EL (cell line): ENCODE measurements around the gene SLC2A4RG.
"Not testable (repeated sequence)": the region's sequence is repeated elsewhere in the genome, so short reads cannot be mapped to it uniquely, and the experiment has no call there.

Experiments used
- DNase-seq: peaks from one replicate; pipeline ENCODE4 v3.0.0-alpha.2; 2016

Gene SLC2A4RG

DNA sequence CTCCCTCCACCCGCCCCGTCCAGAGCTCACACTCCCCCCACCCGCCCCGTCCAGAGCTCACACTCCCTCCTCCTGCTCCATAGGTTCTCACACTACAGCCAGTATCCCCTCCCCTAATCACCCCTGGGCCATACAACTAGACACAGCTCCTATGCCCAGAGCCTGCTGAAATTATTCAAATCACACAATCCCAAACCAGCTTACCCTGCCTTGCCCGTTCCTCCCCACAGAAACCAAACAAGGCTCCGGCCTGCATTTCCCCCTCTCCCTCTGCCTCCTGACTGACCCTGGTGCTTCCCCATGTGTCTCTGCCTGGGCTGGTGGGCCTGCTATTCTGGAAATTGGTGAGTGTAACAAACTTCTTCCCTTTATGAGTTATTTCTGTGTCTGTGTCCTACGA, 18.6 kb downstream of the SLC2A4RG start:
- no peak for DNase-seq

DNA sequence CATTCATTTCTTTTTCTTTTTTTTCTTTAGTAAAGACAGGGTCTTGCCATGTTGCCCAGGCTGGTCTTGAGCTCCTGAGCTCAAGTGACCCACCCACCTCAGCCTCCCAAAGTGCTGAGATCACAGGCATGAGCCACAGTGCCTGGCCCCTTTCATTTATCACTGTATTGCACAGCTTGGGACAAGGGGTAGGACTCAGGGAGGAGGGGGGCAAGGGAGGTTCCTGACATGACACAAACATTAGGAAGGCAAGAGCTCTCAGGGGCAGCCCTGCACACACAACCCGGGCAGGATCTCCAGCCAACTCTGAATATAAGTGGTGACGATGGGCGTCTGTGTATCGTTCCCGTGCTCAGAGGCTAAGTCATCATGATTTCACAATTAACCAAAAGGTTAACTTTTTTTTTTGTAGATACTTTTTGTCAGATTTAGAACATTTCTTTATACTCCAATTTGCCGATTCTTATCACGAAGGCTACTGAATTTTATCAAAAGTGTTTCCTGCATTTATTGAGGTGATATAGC, 19.9 kb downstream of the SLC2A4RG start:
- no peak for DNase-seq

DNA sequence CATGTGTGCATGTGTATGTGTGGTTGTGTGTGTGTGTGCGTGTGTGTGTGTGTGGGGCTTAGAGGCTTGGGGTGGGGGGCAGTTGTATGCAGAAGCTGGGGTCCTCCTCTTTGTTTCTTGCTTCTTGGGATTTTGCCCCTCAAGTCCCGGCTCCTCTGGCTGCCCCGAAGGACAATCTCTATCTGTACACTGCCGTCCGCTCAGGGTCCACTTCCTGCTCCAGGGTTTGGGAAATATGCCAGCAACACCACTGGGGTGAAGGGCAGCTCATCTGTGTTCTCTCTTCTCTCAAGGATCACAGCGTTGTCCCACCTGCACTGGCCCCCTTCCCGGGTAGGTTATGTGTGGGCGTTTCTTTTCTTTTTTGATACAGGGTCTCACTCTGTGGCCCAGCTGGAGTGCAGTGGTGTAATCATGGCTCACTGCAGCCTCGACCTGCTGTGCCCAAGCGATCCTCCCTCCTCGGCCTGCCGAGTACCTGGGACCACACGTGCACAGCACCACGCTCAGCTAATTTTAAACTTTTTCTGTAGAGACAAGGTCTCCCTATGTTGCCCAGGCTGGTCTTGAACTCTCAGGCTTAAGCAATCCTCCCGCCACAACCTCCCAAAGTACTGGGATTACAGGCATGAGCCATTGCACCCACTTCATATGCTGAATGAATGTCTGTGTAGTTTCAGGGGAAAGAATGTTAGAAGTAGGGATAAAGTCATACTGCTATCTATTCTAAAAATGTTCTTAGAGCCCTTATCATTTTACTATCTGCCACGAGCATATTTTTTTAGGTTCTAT, 25.7 kb downstream of the SLC2A4RG start:
- no peak for DNase-seq

DNA sequence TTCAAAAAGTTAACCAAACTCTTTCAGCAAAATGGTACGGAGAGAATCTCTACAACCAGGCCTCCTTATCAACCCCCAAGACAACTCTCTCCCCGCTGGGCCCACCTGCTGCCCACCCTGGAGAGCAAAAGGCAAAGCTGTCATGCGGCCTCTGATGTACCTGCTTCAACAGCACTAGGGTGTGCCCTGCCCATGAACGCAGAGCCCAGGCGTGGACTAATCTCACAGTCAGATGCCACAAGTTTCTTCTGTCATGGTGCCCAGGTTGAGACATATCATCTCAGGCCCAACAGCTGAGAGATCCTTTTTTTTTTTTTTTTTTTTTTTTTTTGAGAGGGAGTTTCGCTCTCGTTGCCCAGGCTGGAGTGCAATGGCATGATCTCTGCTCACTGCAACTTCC, 26.3 kb downstream of the SLC2A4RG start:
- no peak for DNase-seq

DNA sequence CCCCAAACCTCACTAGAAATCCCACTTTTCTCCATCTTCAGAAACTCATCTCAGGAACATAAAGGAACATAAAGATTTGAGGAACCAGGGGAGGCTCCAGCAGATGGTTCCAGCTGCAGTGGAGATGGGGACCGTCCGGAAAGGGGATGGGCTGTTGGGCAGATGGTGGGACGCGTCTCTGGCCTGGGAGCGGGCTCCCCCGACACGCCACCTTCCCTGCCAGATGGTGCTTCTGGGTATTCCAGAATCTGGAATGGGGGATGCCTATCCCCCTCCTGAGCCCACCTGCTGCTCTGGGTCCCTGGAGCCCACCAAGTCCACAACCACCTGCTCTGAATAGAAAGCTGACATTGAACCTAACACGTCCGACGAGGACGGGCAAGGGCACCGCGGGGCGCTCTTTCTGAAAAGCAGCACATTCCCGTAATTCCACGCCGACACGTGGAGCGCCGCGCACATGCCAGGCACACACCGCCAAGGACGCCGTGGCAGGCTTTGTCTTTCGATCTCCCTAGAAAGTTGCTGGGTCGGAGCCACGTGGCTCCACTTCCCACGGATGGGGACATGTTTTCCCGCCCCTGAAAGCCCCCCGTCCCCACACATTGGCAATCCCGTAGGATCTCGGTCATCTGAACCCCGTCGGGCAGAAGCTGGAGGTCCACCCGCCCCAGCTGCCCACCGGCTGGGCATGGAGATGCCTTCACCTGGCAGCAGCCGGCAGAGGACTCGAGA, 27.3 kb downstream of the SLC2A4RG start:
- no peak for DNase-seq

DNA sequence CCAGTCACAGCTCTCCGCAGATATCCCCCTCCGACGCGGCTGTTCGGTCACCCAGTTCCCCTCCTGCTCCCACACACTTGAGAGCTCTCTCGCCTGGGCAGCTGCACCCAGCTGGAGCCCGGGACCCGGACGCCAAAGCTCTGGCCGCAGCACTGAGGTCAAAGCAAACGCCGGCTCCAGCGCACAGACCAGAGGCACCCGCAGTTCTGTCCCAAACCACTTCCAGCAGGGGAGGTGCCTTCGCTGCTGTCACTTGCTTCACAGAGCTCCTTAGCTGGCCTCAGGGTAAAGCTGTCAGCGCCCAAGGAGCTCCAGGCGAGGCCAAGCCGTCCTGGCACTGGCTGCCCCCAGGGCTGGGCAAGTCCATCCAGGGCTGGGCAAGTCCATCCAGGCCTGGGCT, 27.9 kb downstream of the SLC2A4RG start:
- no peak for DNase-seq

DNA sequence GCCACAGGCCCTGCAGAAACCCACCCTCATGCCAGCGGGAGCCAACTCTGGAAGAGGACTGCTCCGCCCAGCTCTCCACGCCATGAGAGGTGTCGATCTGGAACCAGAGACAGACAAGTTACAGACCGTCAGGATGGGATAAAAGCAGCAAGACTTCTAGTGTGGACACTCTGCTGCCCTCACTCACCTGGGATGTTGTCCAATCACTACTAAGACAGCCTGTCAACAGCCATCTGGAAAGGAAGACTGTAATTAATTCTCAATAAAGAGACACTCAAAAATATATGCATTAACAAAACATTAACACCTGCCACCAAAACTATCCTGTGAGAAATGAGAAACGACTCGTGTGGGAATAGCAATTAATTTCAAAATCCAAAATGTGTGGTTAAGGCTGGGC, 28.3 kb downstream of the SLC2A4RG start:
- no peak for DNase-seq

DNA sequence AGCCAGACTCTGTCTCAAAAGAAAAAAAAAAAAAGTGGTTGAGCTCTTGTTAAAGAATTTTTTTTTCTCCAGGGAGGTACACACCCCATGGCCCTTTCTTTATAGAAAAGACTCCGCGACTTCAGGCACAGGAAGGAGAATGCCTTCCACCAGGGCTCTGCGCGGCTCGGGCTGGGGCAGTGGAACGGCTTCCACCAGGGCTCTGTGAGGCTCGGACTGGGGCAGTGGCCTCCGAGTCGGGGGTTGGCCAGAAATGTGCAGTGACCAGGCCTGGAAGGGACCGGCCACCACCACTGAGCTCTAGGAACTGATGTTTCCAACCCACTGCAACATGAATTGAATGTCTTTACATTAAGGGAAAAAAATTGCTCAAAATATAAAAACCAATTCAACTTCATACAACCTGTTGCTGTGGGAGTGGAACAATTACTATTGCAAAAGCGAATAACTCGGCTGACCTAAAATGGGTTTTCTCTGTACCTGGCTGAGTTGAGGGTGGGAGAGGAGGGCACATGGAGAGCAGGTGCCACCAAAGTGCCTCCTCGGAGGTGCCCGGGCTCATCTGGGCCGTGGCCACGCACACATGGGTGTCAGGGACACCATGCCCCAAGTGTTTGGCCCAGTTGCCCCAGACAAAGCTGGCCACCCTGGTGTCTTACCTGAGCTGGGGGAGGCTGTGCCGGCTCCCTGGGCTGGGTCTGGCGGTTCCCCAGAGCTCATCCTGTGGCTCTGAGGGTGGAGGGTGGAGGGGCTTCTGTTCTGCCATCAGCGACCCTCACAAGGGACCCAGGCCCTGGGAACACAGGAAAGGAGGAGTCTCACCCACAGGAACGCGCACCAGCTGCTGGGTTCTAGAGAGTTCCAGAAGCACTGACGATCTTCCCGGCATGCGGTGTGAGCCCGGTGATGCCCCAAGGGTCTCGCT, 29.3 kb downstream of the SLC2A4RG start:
- DNase-seq = no peak

DNA sequence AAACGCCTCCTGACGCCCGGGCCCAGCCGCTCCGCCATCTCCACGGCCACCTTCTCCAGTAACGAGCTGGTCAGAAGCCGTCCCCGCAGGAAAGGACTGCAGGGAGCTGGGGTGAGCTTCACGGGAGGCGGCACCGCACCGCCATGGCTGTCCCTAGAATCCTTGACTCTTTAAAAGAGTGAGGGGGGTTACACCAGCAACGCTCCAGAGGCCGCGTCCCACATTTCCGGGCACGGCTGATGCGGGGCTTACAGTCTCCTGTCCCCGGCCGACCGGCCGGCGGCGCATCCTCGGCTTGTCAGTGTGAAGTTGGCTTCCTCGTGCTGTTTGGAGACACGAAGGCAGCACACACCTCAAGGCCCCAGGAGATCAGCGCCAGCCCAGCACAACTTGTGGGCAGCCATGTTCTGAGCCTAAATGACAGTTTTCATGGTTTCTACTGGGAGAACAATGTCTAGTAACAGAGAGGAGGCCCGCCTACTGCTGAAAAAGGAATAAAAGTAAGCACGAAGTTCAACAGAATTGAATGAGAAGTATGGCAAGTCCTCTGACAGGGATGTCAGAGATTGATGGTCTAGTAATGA, 30.4 kb downstream of the SLC2A4RG start:
- DNase-seq = no peak

DNA sequence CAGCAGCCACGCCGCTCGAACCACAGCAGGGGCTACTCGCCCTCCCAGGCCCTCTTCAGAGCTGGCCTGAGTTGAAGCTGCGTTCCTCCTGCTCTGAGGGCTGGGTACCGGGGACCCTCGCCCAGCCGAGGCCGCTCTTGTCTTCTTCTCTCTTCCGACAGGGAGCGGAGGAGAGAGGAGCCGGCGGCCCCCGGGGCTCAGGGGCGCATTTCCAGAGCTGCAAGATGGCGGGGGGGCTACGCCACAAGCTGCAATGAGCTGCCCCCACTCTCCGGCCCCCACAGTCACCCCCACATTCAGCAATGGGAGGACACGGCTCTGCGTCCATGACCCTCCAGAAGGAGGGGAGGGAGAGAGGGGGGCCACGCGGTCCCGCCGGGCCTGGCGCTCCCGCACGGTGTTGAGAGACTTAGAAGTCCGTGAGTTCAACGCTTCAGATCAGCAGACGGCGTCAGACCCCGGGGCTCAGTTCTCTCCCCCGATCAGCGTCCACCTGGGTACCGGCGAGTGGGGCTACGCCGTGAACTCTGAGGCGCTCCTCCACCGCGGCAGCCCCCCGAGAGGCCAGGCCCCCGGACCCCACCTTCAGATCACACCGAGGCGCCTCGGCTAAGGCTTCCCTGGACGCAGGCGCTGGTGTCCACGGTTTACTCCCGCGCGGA, 31.6 kb downstream of the SLC2A4RG start:
- DNase-seq = no peak

DNA sequence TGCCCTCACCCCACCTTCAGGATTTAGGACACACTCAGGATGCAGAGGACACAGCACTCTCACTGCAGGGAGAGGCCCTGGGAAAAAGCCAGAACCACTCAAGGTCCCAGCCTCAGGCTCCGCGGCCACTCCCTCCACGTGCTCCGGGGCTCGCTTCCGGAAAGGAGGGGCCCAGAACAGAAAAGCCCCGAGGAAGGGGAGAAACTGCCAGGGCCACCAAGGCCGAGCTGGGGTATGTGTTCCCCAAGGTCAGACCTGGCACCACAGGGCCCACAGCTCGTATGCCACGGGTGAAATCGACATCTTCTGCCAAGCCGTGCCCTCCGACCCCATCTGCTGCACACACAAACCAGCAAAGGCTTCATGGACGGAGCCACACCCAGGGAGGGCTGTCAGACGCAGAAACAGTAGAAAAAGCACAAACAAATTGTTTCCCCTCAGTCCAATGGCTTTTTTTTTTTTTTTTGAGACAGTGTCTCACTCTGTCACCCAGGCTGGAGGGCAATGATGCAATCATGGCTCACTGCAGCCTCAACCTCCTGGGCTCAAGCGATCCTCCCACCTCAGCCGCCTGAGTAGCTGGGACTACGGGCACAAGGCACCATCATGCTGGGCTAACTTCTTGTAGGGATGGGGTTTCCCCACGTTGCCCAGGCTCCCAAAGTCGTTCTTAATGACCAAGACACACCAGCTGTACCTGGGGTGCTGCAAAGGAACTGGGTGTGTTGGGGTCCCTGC, 33.4 kb downstream of the SLC2A4RG start:
- no peak for DNase-seq

DNA sequence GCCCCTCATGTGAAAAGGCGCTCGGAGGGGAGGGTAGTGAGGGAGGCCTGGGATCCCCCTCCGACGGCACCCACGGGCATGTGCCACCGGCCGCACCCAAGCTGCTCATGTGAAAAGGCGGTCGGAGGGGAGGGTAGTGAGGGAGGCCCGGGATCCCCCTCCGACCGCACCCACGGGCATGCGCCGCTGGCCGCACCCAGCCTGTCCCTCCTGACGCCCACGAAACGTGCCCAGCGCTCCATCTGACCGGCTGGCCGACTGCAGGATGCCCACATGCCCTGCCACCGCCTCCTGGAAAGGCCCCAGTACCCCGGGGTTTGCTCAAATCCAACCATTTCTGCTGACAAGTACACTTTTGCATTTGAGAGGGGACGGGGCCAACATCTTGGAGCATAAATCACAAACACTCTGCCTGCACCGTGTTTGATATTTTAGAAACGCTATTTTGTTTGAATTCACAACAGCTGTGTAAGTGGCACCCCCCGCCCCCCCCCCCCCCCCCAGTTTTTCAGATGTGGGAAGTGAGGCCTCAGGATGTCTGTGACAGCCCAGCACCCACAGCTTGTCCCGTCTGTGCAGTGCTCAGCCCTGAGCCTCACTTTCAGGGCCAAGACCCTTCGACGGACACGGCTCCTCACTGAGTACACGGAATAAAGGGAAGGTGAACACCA, 34.1 kb downstream of the SLC2A4RG start:
- no peak for DNase-seq

DNA sequence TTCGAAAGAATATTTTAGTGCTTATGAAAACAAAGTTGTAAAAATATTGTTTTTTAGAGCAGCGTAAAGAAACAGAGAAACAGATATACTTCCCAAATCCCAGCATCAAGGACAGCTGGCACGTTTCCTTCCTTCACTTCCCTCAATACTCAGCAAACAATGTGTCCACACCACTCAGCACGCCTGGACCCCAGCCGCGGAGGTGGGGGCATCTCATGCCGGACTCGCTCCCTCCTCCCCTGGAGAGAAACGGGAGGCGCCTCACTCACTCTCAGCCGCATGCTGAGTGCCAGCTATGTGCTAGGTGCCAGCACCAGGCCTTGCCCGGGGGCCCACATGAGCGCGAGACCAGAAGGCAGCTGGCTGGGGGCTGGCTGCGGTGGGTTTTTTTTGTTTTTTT, 34.7 kb downstream of the SLC2A4RG start:
- no peak for DNase-seq

DNA sequence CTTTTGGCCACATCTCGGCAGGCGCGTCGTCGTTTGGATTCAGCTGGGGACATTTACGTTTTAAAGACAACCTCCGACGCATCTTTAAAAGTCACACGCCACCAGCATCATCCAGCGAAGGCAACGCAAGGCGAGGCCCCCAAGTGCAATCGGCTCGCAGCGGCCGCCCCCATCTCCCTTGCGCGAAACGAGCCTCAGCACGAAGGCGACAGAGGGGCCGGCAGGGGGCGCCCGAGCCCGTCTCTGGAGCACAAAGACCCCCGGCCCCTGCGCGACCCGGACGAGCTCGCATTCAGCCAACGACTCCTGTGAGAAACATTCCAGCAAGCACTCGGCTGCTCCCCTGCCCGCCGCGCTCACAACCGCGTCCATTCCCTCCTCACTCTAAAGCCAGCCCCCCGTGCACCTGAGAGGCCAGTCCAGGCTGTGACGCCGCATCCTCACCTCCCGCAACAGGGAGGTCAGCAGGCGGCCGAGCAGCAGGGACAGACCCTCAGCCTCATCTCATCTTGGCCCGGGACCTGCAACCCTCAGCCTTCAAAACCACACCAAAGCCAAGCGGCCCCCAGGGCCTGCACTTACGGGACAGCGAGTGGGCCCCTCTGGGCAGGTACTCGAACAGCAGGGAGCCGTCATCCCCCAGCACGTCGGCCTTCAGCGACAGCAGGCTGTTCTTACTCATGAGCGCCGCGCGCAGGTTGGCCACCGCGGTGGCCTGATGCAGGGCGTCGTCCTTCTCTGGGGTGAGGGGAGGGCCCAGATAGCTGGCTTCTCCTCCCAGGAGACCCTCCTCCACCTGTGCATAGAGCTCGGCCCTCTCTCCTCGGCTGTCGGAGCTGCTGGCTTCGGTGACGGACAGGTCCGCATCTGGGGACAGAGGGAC, 35.8 kb downstream of the SLC2A4RG start:
- DNase-seq = peak; percentile 28

DNA sequence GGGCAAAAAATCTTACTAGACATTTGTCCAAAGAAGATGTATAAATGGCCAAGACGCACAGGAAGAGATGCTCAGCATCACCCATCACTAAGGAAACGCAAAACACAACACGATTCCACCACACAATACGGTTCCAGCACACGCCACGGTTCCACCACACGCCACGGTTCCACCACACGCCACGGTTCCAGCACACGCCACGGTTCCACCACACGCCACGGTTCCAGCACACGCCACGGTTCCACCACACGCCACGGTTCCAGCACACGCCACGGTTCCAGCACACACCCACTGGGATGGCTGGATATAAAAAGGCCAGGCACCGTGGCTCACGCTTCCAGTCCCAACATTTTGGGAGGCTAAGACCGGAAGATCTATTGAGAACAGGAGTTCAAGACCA, 37.3 kb downstream of the SLC2A4RG start:
- DNase-seq = not testable (repeated sequence)

DNA sequence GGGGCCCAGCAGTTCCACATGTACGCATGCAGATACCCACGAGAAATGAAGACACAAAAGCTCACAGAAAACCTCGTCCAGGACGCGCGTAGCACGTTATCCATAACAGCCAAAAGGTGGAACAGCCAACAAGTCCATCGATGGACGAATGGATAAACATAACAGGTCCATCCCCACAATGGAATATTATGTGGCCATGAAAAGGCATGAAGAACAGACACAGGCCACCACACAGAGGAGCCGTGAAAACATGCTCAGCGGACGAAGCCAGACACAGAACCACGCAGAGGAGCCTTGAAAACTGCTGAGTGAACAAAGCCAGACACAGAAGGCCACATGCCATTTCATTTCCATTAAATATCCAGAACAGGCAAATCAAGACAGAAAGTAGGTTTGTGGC, 38.0 kb downstream of the SLC2A4RG start:
- no peak for DNase-seq

DNA sequence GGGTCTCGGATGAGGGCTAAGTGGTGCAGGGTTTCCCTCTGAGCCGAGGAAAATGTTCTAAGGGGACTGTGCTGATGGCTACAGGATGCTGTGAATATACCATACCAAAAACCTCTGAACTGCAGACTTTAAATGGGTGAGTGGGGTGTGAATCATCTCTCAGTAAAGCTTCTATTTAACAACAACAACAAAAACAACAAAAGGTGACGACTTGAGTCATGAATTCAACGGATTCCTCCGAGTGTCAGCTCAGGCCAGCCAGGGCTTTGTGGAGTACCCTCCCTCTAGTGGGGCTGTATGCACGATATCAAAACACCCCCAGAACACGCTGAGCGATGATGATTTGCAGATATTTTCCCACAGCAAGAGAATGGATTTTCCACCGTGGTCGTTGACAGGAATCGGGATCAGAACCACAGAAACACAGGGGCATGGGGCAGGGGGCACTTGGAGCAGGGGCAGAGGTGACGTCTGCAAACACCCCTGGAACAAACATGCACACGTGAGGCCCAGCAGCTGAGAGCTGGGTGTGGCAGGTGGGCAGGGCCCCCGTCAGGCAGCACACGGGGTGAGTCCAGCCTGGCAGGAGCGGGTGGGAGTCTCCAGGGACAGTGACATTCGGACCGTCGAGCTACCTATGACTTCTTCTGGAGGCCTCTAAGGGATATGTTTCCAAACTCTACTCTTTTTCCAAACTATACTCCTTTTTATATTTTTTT, 38.6 kb downstream of the SLC2A4RG start:
- no peak for DNase-seq

DNA sequence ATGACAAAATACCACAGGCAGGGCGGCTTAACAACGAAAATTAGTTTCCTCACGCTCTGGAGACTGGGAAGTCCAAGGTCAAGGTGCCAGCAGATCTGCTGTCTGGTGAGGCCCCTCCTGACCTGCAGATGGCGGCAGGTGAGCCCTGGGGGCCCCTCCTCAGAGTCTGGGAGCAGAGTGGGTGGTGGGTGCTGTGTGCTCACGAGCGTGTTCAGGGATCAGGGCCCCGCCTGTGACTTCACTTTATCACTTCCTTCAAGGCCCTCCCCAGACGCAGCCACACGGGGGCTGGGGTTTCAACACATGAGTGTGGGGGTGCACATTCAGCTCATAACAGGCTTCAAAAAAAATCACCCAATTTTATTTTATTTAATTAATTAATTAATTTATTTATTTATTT, 39.3 kb downstream of the SLC2A4RG start:
- no peak for DNase-seq

DNA sequence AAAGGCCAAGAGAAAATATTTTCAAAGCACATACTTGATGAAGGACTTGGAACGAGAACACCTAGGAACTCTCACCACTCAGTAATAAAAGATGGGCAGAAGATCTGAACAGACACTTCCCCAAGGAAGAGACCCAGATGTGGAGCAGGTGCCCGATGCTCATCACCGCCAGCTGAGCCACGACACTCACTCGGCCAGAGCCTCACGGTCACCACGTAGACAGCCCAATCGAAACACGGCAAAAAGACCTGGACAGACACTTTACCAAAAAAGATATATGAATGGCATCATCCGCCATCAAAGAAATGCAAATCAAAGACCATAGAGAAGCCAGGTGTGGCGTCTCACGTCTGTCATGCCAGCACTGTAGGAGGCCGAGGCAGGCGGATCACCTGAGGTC, 41.6 kb downstream of the SLC2A4RG start:
- no peak for DNase-seq
